ENCODE data around the gene DGCR8. TPM values are rescaled to one million over a fixed set of nuclear protein-coding genes. Genes with fewer than 3 reads are reported as not detected.
A peak's percentile ranks its signal among the peaks of the same experiment; 100 is the strongest.

The DGCR8 gene
- total and polyA plus RNA-seq, 4 donors, result 13.2 to 38.4 (median 26.2) TPM

DNA sequence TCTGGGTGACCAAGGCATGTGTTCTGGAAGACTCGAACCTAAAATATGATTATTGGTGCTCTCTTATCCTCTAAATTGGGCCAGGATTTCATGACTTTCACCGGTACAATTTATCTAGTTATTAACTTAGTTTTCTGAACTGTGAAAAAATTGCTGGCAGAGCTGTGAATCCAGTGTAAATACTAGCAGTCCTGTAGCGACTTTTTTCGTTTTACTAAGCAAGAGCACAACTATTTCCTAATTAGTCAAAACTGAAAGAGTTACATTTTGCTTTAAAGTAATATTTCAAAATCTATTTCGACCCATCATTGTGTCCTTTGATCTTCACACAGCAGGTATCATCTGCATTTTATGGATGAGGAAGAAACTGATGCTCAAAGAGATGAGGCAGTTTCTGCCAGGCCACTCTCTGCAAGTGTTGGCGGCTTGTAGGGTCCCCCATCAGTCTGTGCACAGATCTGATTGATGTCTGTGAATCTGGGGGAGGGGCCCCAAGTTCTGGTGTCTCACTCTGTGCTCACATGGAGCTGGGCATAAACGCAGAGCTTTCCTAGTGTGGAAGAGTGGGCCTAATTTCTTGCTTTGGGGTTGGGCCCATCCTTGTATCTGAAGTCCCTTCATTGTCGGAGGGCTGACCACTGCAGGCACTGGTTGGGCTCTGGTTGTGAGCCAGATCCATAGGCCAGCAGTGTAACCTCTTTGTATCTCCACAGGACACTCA is 38.4 kb downstream of the DGCR8 start:
- TF ChIP-seq, protein P1, sequence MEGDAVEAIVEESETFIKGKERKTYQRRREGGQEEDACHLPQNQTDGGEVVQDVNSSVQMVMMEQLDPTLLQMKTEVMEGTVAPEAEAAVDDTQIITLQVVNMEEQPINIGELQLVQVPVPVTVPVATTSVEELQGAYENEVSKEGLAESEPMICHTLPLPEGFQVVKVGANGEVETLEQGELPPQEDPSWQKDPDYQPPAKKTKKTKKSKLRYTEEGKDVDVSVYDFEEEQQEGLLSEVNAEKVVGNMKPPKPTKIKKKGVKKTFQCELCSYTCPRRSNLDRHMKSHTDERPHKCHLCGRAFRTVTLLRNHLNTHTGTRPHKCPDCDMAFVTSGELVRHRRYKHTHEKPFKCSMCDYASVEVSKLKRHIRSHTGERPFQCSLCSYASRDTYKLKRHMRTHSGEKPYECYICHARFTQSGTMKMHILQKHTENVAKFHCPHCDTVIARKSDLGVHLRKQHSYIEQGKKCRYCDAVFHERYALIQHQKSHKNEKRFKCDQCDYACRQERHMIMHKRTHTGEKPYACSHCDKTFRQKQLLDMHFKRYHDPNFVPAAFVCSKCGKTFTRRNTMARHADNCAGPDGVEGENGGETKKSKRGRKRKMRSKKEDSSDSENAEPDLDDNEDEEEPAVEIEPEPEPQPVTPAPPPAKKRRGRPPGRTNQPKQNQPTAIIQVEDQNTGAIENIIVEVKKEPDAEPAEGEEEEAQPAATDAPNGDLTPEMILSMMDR (IDR thresholded peaks at IDR 0.05; ENCODE audit: control extremely low read depth, extremely low read depth), result no peak
- Histone ChIP-seq H3K27me3 (ENCODE audit: control insufficient read depth in 3 of 3, insufficient read depth in 3 of 3, low read length in 2 of 3) (no peaks in the 10 kb centered on the region), H3K4me1 (ENCODE audit: control insufficient read depth in 5 of 5, insufficient read depth in 5 of 5, low read length in 5 of 5) (peaks cover 3 to 24% (median 5%) of the 10 kb centered on the region in 5 donors), H3K9me3 (ENCODE audit: control insufficient read depth in 4 of 4, insufficient read depth in 3 of 4, low read length in 3 of 4) (no peaks in the 10 kb centered on the region), H3K9ac (ENCODE audit: insufficient read depth in 1 of 2, low read length in 2 of 2) (peak overlapping the region; percentile 63 to 68), H3K36me3 (ENCODE audit: control insufficient read depth in 4 of 4, insufficient read depth in 4 of 4, low read length in 4 of 4) (peaks cover 2 to 33% (median 18%) of the 10 kb centered on the region in 4 donors), H3K4me3 (peak overlapping the region; percentile 81), H3K27ac (ENCODE audit: low read depth in 1 of 2, low read length in 1 of 2) (no peak overlapping the region)
- DNase-seq (no peak), ATAC-seq (ENCODE audit: insufficient read depth, low FRiP score) (no peak)
- 25 to 27% methylated on average over 8 of the region's 8 CpGs for WGBS, 2 donors

DNA sequence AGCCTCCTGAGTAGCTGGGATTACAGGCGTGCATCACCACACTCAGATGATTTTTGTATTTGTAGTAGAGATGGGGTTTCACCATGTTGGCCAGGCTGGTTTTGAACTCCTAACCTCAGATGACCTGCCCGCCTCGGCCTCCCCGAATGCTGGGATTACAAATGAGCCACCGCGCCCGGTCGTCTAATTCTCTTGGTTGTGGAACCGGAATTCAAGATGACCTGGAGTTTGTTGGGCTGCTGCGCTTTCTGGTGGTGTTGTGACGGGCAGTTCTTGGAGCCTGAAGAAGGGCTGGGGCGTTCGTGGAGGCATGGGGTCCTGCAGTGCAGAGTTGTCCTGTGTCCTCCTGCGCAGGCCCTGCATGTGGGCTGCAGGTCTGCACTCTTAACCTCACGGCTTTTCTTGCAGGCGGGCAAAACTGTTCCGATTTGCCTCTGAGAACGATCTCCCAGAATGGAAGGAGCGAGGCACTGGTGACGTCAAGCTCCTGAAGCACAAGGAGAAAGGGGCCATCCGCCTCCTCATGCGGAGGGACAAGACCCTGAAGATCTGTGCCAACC is 41.9 kb downstream of the DGCR8 start:
- no peak for DNase-seq

DNA sequence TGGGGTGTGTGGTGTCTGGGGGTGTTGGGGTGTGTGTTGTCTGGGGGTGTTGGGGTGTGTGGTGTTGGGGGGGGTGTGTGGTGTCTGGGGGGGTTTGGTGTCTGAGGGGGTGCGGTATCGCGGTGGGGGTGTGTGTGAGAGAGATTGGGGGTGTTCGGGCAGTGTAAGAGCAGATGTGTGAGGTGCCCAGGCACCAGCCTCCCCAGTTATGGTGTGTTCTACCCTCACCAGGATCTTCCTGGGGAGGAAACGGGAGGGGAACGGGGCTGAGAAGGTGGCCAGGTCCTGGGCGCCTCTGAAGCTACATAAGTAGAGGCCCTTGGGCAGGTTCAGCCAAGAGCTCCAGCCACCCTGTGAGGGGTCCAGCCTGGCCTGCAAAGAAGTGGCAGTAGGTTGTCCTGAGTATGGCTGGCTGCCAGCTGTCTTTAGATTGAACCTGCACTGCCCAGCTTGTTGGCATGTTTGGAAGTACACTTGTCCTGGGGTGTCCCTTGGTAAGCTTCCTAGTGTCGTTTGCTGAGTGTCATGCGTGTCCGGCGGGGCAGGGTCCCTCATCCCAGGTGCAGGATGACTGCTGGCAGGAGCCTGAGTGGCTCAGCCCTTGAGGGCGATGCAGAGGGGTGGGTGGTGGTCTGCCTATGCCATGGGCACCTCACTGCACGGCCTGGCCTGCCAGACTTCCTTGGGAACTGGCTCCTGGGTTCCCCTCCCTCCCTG is 43.5 kb downstream of the DGCR8 start:
- H3K4me1 ChIP-seq (ENCODE audit: control insufficient read depth in 5 of 5, insufficient read depth in 5 of 5, low read length in 5 of 5), result peaks cover 2 to 8% (median 3%) of the 10 kb centered on the region in 5 donors
- 93 to 95% methylated on average over 13 of the region's 13 CpGs for WGBS, 2 donors
- DNase-seq (no peak), ATAC-seq (ENCODE audit: insufficient read depth, low FRiP score) (no peak)
- peaks cover 2 to 52% (median 15%) of the 10 kb centered on the region in 4 donors for H3K36me3 ChIP-seq (ENCODE audit: control insufficient read depth in 4 of 4, insufficient read depth in 4 of 4, low read length in 4 of 4)
- no peak overlapping the region for H3K9ac ChIP-seq (ENCODE audit: insufficient read depth in 1 of 2, low read length in 2 of 2)
- H3K27me3 ChIP-seq (ENCODE audit: control insufficient read depth in 3 of 3, insufficient read depth in 3 of 3, low read length in 2 of 3), result no peaks in the 10 kb centered on the region
- no peak overlapping the region for H3K4me3 ChIP-seq
- H3K9me3 ChIP-seq (ENCODE audit: control insufficient read depth in 4 of 4, insufficient read depth in 3 of 4, low read length in 3 of 4), result no peaks in the 10 kb centered on the region
- TF ChIP-seq, protein P1 (IDR thresholded peaks at IDR 0.05; ENCODE audit: control extremely low read depth, extremely low read depth), result no peak
- no peak overlapping the region for H3K27ac ChIP-seq (ENCODE audit: low read depth in 1 of 2, low read length in 1 of 2)

More for the DNA sequence above, 41.9 kb downstream of the DGCR8 start:
- TF ChIP-seq, protein P1 (IDR thresholded peaks at IDR 0.05; ENCODE audit: control extremely low read depth, extremely low read depth), result no peak
- no peak overlapping the region for H3K9ac ChIP-seq (ENCODE audit: insufficient read depth in 1 of 2, low read length in 2 of 2)
- peaks cover 3 to 12% (median 5%) of the 10 kb centered on the region in 5 donors for H3K4me1 ChIP-seq (ENCODE audit: control insufficient read depth in 5 of 5, insufficient read depth in 5 of 5, low read length in 5 of 5)
- H3K27ac ChIP-seq (ENCODE audit: low read depth in 1 of 2, low read length in 1 of 2), result no peak overlapping the region
- H3K9me3 ChIP-seq (ENCODE audit: control insufficient read depth in 4 of 4, insufficient read depth in 3 of 4, low read length in 3 of 4), result no peaks in the 10 kb centered on the region
- peaks cover 2 to 49% (median 15%) of the 10 kb centered on the region in 4 donors for H3K36me3 ChIP-seq (ENCODE audit: control insufficient read depth in 4 of 4, insufficient read depth in 4 of 4, low read length in 4 of 4)
- ATAC-seq (ENCODE audit: insufficient read depth, low FRiP score), result no peak
- no peaks in the 10 kb centered on the region for H3K27me3 ChIP-seq (ENCODE audit: control insufficient read depth in 3 of 3, insufficient read depth in 3 of 3, low read length in 2 of 3)
- 96% methylated on average over 22 of the region's 22 CpGs for WGBS, 2 donors
- no peak overlapping the region for H3K4me3 ChIP-seq

All from lung (tissue), 12 donors.